ENCODE data around the gene ENTPD7. TPM values are rescaled to one million over a fixed set of nuclear protein-coding genes. Genes with fewer than 3 reads are reported as not detected.

The ENTPD7 gene
- total and polyA plus RNA-seq, 8 donors, result 15.1 to 18.0 (median 16.1) TPM

GRCh38 chr10:99612167-99612831 is 47.0 kb upstream of the ENTPD7 start:
- TF ChIP-seq, protein P1, sequence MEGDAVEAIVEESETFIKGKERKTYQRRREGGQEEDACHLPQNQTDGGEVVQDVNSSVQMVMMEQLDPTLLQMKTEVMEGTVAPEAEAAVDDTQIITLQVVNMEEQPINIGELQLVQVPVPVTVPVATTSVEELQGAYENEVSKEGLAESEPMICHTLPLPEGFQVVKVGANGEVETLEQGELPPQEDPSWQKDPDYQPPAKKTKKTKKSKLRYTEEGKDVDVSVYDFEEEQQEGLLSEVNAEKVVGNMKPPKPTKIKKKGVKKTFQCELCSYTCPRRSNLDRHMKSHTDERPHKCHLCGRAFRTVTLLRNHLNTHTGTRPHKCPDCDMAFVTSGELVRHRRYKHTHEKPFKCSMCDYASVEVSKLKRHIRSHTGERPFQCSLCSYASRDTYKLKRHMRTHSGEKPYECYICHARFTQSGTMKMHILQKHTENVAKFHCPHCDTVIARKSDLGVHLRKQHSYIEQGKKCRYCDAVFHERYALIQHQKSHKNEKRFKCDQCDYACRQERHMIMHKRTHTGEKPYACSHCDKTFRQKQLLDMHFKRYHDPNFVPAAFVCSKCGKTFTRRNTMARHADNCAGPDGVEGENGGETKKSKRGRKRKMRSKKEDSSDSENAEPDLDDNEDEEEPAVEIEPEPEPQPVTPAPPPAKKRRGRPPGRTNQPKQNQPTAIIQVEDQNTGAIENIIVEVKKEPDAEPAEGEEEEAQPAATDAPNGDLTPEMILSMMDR (IDR thresholded peaks at IDR 0.05), result peak; percentile 67 to 76
- intact Hi-C loops (cut with DNase I), result loop anchor here in 1 of 2 donors (5.0 to 10.0 kb wide), 2 partner anchors 177 to 220 kb away; partner anchors contain the start of gene GOT1
- peak; percentile 89 for ATAC-seq
- DNase-seq, result peak in 2 of 4 donors; percentile 40 to 65
- Histone ChIP-seq H3K4me1 (peaks cover 3 to 35% of the 10 kb centered on the region in 2 donors), H3K27ac (no peak overlapping the region), H3K4me3 (no peak overlapping the region), H3K36me3 (peaks cover 0 to 51% of the 10 kb centered on the region in 2 donors), H3K9me3 (no peaks in the 10 kb centered on the region), H3K27me3 (no peaks in the 10 kb centered on the region)

- peaks cover 23 to 55% of the 10 kb centered on the region in 2 donors for H3K4me1 ChIP-seq
- TF ChIP-seq, protein P1 (IDR thresholded peaks at IDR 0.05), result no peak
- H3K27ac ChIP-seq, result no peak overlapping the region
- intact Hi-C loops (cut with DNase I), result loop anchor here in 1 of 2 donors (10.0 kb wide), 1 partner anchor 181 kb away; the partner anchor contains the start of gene GOT1
- H3K36me3 ChIP-seq, result peaks cover 0 to 35% of the 10 kb centered on the region in 2 donors
- ATAC-seq (no peak), DNase-seq (no peak)
- no peaks in the 10 kb centered on the region for H3K9me3 ChIP-seq
- H3K27me3 ChIP-seq, result no peaks in the 10 kb centered on the region
- H3K4me3 ChIP-seq, result no peak overlapping the region
Measured at GRCh38 chr10:99615426-99615825, 43.9 kb upstream of the ENTPD7 start.

DNA sequence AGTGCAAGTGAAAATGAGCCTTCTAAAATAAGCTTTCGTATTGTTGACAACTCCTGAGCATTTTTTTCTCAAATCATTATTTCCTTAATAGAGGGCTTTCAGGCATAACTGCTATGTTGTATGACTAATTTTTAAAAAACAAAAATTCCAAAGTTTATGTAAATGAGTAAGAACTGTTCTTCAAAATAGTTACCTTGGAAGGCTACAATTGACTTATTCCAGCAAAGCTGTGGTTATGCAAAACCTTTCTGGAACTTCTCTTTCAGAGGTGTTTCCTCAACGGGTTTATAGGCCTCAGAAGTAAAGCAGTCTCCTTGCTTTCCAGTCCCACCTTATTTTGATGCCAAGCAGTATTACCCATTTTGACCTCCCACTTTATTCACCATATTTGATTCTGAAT is 41.6 kb upstream of the ENTPD7 start:
- intact Hi-C loops (cut with DNase I), result loop anchor here in 1 of 2 donors (10.0 kb wide), 1 partner anchor 183 kb away; the partner anchor contains the start of gene GOT1
- Histone ChIP-seq H3K27me3 (no peaks in the 10 kb centered on the region), H3K4me3 (peak overlapping the region; percentile 3 to 91), H3K27ac (no peak overlapping the region), H3K9me3 (no peaks in the 10 kb centered on the region), H3K4me1 (peaks cover 31 to 53% of the 10 kb centered on the region in 2 donors), H3K36me3 (peaks cover 0 to 15% of the 10 kb centered on the region in 2 donors)
- ATAC-seq (no peak), DNase-seq (no peak)
- TF ChIP-seq, protein P1 (IDR thresholded peaks at IDR 0.05), result no peak

DNA sequence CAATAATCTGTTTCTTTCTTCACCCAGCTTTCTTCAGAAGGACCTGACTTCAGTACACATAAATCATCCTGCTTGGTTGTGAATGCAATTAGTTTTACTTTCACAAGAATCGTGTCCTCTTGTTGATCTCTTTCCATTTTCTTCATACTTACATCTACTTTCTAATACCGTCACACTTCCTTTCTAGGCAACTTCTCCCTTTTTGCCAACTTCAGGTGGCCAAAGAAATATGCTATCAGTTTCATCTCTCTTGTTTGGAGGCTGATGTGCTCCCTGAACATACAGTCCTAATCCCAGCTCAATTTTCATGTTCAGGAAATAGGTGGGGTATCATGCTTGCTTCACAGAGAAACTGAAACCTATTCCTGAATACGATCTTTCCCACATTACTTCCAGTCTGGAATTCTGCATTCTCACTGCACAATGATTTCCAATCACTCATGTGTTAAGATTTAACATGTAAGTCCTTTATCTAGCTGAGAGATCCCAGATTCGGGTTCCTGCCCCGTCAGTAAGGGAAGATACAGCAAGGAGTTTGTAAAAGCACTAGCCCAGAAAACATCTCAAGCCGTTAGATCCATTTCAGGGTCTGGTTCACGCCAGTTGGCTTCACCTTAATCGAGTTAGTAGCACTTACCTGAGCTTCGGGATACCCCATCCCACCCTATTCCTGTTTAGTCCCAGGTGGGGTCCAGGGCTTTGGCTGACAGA is 40.1 kb upstream of the ENTPD7 start:
- Histone ChIP-seq H3K27ac (peak overlapping the region; percentile 76 to 98), H3K4me3 (peak overlapping the region; percentile 82 to 91), H3K36me3 (peaks cover 0 to 4% of the 10 kb centered on the region in 2 donors), H3K9me3 (no peaks in the 10 kb centered on the region), H3K4me1 (peaks cover 31 to 53% of the 10 kb centered on the region in 2 donors), H3K27me3 (no peaks in the 10 kb centered on the region)
- no peak for ATAC-seq
- intact Hi-C loops (cut with DNase I), result loop anchor here in 1 of 2 donors (10.0 kb wide), 1 partner anchor 184 kb away; the partner anchor contains the start of gene GOT1
- no peak for DNase-seq
- TF ChIP-seq, protein P1 (IDR thresholded peaks at IDR 0.05), result no peak
